Lower lobe of right lung (tissue), 2 donors: ENCODE results near the gene RCAN3. TPM values are rescaled to one million over a fixed set of nuclear protein-coding genes. Genes with fewer than 3 reads are reported as not detected.

Experiments
- ATAC-seq, 2 donors: fragments of 200-7000 bp; cut with Tn5 transposase; one replicate each; pipeline ENCODE4 v1.9.1; 2020 to 2022; ENCODE audit warnings: mild to moderate bottlenecking in 2 of 2, moderate library complexity in 2 of 2
- DNase-seq: peaks from one replicate; pipeline ENCODE4 v3.0.0-alpha.2; 2020
- H3K27ac ChIP-seq: fragments of 200-600 bp; one replicate; pipeline ENCODE4 v1.8.0; 2022
- H3K27me3 ChIP-seq: fragments of 200-600 bp; one replicate; pipeline ENCODE4 v1.8.0; 2022; ENCODE audit warnings: low read depth
- H3K36me3 ChIP-seq: fragments of 200-600 bp; one replicate; pipeline ENCODE4 v1.8.0; 2022; ENCODE audit warnings: mild to moderate bottlenecking
- H3K4me1 ChIP-seq: fragments of 200-600 bp; one replicate; pipeline ENCODE4 v1.8.0; 2022
- H3K4me3 ChIP-seq: fragments of 200-600 bp; one replicate; pipeline ENCODE4 v1.8.0; 2022; ENCODE audit warnings: mild to moderate bottlenecking
- H3K9me3 ChIP-seq: fragments of 200-600 bp; one replicate; pipeline ENCODE4 v1.8.0; 2022
- intact Hi-C: fragments of 100-400 bp; cut with DNase I; formaldehyde crosslinking; loops from one replicate; pipeline ENCODE4 v1.11.0; 2022
- total RNA-seq: library from RNA; stranded (reverse); fragmentation: NEBNext Ultra II Directional; extraction: Animal tissue kit (Norgen Biotek cat#: 25700); gene quantifications from one replicate; pipeline ENCODE4 v1.2.1, GENCODE V29; 2021
- TF ChIP-seq, protein P1 (sequence below): fragments of 200-600 bp; IDR thresholded peaks from one replicate; pipeline ENCODE4 v1.8.0; 2022; ENCODE audit warnings: antibody characterized with exemption, mild to moderate bottlenecking
- donor health status: DM: no; HTN: yes; CAD: no; lungs with severe emphysema.

Gene RCAN3
- total RNA-seq, 1 donor from 2014 or later: 16.7 TPM

DNA sequence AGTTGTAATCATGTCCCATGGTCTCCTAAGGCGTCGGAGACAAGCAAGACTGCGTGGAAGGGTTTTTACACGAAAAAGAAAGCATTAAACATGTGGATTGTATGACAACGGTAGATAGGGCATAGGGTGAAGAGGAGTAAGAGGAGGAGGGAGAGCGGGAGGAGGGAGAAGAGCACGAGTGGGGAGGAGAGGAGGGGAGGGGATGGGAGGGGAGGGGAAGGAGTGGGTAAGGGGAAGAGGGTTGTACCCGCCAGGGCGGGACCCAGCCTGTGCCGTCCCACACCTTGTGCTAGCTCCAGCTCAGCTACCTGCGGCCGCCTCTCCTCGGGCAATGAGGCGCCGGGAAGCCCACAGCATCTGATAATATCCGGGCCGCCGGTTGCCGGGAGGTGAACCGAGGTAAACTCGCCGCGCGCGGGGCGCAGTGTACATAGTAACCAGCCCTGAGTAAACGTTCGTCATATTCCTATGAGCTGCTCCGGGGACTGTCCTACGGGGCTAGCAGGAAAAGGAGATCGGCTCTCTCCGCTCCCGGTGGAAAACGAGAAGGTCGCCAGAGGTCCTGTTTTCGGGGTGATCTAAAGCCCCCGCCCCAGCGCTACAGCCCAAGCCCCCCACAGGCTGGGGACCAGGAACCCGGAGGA lies 449 bp upstream of the RCAN3 start:
- peak; percentile 88 for DNase-seq
- Histone ChIP-seq H3K4me3 (peak overlapping the region; percentile 76), H3K27ac (peak overlapping the region; percentile 92), H3K36me3 (no peaks in the 10 kb centered on the region), H3K27me3 (no peaks in the 10 kb centered on the region), H3K4me1 (peaks cover 24% of the 10 kb centered on the region), H3K9me3 (no peaks in the 10 kb centered on the region)
- TF ChIP-seq, protein P1, sequence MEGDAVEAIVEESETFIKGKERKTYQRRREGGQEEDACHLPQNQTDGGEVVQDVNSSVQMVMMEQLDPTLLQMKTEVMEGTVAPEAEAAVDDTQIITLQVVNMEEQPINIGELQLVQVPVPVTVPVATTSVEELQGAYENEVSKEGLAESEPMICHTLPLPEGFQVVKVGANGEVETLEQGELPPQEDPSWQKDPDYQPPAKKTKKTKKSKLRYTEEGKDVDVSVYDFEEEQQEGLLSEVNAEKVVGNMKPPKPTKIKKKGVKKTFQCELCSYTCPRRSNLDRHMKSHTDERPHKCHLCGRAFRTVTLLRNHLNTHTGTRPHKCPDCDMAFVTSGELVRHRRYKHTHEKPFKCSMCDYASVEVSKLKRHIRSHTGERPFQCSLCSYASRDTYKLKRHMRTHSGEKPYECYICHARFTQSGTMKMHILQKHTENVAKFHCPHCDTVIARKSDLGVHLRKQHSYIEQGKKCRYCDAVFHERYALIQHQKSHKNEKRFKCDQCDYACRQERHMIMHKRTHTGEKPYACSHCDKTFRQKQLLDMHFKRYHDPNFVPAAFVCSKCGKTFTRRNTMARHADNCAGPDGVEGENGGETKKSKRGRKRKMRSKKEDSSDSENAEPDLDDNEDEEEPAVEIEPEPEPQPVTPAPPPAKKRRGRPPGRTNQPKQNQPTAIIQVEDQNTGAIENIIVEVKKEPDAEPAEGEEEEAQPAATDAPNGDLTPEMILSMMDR: no peak
- ATAC-seq: peak; percentile 86
- intact Hi-C loops: no loop called here

DNA sequence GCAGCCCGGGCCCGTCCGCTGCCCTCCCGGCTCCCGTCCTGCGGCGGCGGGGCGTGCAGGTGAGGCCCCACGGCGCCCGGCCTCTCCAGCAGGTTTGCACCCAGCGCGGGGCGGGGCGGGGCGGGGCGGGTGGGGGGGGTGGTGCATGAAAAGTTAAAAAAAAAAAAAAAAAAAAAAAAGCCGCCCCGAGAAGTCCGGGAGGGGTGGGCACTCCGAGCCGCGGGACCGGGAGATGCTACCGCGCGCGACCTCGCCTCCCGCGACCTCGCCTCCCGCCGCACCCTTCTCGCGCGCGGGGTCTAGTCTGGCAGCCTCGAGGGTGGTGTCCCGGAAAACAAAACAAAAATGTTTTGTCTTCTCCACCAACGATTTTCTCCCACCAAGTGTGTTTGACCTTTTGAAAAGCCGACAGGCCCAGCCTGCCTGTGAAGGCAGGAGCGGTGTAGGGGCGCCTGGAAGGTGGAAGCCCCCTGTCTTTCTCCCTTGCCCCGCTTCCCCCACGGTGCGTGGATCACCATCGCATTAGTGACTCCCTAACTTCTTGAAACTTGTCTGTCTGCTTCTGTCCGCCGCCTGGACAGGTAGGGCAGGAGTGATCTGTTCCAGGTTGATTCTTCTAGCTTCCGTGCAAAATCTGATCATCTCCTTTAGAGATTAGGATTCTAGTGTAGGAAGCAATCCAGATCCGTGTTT lies 569 bp downstream of the RCAN3 start:
- Histone ChIP-seq H3K4me1 (peaks cover 24% of the 10 kb centered on the region), H3K36me3 (no peaks in the 10 kb centered on the region), H3K4me3 (peak overlapping the region; percentile 76), H3K27ac (peak overlapping the region; percentile 92), H3K27me3 (no peaks in the 10 kb centered on the region), H3K9me3 (no peaks in the 10 kb centered on the region)
- TF ChIP-seq, protein P1: no peak
- DNase-seq (no peak), ATAC-seq (no peak)
- intact Hi-C loops: no loop called here

GRCh38 chr1:24503870-24504523 lies 1.4 kb downstream of the RCAN3 start:
- Histone ChIP-seq H3K9me3 (no peaks in the 10 kb centered on the region), H3K27ac (no peak overlapping the region), H3K4me3 (peak overlapping the region; percentile 76), H3K27me3 (no peaks in the 10 kb centered on the region), H3K4me1 (peaks cover 24% of the 10 kb centered on the region), H3K36me3 (no peaks in the 10 kb centered on the region)
- TF ChIP-seq, protein P1: no peak
- ATAC-seq (no peak), DNase-seq (no peak)
- intact Hi-C loops: no loop called here

- no peaks in the 10 kb centered on the region for H3K36me3 ChIP-seq
- H3K4me1 ChIP-seq: peaks cover 24% of the 10 kb centered on the region
- no peak overlapping the region for H3K4me3 ChIP-seq
- H3K9me3 ChIP-seq: no peaks in the 10 kb centered on the region
- intact Hi-C loops: no loop called here
- TF ChIP-seq, protein P1: no peak
- H3K27ac ChIP-seq: no peak overlapping the region
- ATAC-seq (no peak), DNase-seq (no peak)
- no peaks in the 10 kb centered on the region for H3K27me3 ChIP-seq
These were observed 1.9 kb downstream of the RCAN3 start for GRCh38 chr1:24504560-24504959.

DNA sequence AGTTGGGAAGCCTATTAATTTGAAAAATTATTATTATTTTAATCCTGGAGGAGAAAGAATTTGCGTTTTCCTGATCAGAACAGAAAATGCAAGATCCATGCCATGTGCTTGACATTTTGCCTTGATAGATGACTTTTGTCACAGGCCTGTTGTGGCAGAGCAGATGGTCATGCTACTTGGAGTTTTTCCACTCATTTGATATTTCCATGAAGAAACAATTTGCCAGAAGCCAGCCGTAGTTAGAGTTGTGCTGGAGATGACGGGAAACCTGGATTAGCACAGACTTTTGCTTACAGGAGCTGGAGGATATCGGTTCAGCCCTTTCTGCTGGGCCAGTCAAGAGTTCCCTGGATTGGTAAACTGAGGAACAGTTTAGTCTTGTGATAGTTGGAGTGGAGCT lies 3.2 kb downstream of the RCAN3 start:
- TF ChIP-seq, protein P1: no peak
- no peaks in the 10 kb centered on the region for H3K9me3 ChIP-seq
- H3K27me3 ChIP-seq: no peaks in the 10 kb centered on the region
- DNase-seq (no peak), ATAC-seq (no peak)
- H3K27ac ChIP-seq: no peak overlapping the region
- H3K4me3 ChIP-seq: no peak overlapping the region
- H3K4me1 ChIP-seq: peaks cover 24% of the 10 kb centered on the region
- intact Hi-C loops: no loop called here
- no peaks in the 10 kb centered on the region for H3K36me3 ChIP-seq
